ENCODE results near the gene FBXO3. TPM values are rescaled to one million over a fixed set of nuclear protein-coding genes. Genes with fewer than 3 reads are reported as not detected.

The FBXO3 gene
- total and polyA plus RNA-seq, 2 experiments from 2014 or later = 12.5 to 28.4 TPM

DNA sequence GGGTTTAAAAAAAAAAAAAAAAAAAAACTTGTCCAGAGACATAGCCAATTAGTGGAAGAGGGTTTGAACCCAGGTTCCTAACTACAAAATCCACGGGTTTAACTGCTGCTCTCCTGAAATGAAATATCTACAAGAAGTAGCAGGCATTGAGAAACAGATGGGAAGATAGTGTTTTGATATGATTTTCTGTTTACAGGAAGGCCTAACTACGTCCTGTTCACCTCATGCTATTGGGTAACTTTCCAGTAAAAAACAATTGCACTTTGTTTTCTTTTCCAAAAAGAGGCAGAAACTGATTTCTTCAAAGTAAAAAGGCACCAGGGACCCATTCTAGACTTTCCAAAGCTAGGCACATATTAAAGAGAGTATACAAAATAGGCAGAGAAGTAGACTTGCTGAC lies 67.8 kb downstream of the FBXO3 start (continued):
- no peak for TF ChIP-seq REST (IDR thresholded peaks at IDR 0.05; ENCODE audit: unreplicated experiment)
- no peak for TF ChIP-seq CTCF (conservative IDR thresholded peaks at IDR 0.05; ENCODE audit: low read depth in 2 of 2)
- no peak for TF ChIP-seq JUNB (IDR thresholded peaks at IDR 0.05; ENCODE audit: unreplicated experiment)
- no peak for TF ChIP-seq ZNF114 (CRISPR knock-in tag; IDR thresholded peaks at IDR 0.05)
- TF ChIP-seq ZNF331 (CRISPR knock-in tag; IDR thresholded peaks at IDR 0.05; ENCODE audit: low read depth) = no peak

GRCh38 chr11:33704240-33705002 lies 69.9 kb downstream of the FBXO3 start:
- Mint-ChIP-seq H3K4me1 (peaks cover 25% of the 10 kb centered on the region; the same call in 2 of the 3 replicates), H3K9me3 (no peaks in the 10 kb centered on the region), H3K4me3 (no peak overlapping the region), H3K27ac (no peak overlapping the region), H3K36me3 (ENCODE audit: low read depth) (peaks cover 4% of the 10 kb centered on the region; the same call in 1 of the 3 replicates), H3K27me3 (ENCODE audit: insufficient read depth, low read depth, poor library complexity) (peaks cover 10% of the 10 kb centered on the region)
- H3K79me2 ChIP-seq (replicated peaks; ENCODE audit: insufficient read depth) = no peaks in the 10 kb centered on the region
- H4K20me1 ChIP-seq (replicated peaks; ENCODE audit: insufficient read depth) = no peaks in the 10 kb centered on the region
- peaks cover 6% of the 10 kb centered on the region for H3K27me3 ChIP-seq (ENCODE audit: insufficient read depth)
- no peaks in the 10 kb centered on the region for H3F3A ChIP-seq (replicated peaks; ENCODE audit: low read depth)
- no peak overlapping the region for H3K4me3 ChIP-seq
- H2AFZ ChIP-seq = no peak overlapping the region
- ATAC-seq = no peak
- H3K4me2 ChIP-seq = no peak overlapping the region
- H3K4me1 ChIP-seq (ENCODE audit: insufficient read depth) = peaks cover 24% of the 10 kb centered on the region
- H3K36me3 ChIP-seq (ENCODE audit: insufficient read depth) = peaks cover 6% of the 10 kb centered on the region; the same call in 1 of the 2 replicates
- no peaks in the 10 kb centered on the region for H3K9me2 ChIP-seq (ENCODE audit: insufficient read depth)
- H3K27ac ChIP-seq (ENCODE audit: low read depth) = no peak overlapping the region
- DNase-seq (ENCODE audit: low spot score) = no peak
- TF ChIP-seq ZNF331 (CRISPR knock-in tag; IDR thresholded peaks at IDR 0.05; ENCODE audit: low read depth) (no peak), STAT1 (IDR thresholded peaks at IDR 0.05; ENCODE audit: unreplicated experiment) (no peak), ZNF462 (CRISPR knock-in tag; IDR thresholded peaks at IDR 0.05) (no peak), NANOG (IDR thresholded peaks at IDR 0.05; ENCODE audit: borderline replicate concordance) (no peak), JUNB (IDR thresholded peaks at IDR 0.05; ENCODE audit: unreplicated experiment) (no peak), POLR2AphosphoS5 (IDR thresholded peaks at IDR 0.05; ENCODE audit: low read depth) (no peak), EZH2 (IDR thresholded peaks at IDR 0.05; ENCODE audit: low read depth, unreplicated experiment) (no peak), CREB1 (CRISPR knock-in tag; IDR thresholded peaks at IDR 0.05; ENCODE audit: low read depth) (no peak), ZNF114 (CRISPR knock-in tag; IDR thresholded peaks at IDR 0.05) (no peak)
- TF ChIP-seq, protein P1, sequence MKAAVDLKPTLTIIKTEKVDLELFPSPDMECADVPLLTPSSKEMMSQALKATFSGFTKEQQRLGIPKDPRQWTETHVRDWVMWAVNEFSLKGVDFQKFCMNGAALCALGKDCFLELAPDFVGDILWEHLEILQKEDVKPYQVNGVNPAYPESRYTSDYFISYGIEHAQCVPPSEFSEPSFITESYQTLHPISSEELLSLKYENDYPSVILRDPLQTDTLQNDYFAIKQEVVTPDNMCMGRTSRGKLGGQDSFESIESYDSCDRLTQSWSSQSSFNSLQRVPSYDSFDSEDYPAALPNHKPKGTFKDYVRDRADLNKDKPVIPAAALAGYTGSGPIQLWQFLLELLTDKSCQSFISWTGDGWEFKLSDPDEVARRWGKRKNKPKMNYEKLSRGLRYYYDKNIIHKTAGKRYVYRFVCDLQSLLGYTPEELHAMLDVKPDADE (IDR thresholded peaks at IDR 0.05) = no peak
